ENCODE measurements around the gene GNGT2. TPM values are rescaled to one million over a fixed set of nuclear protein-coding genes. Genes with fewer than 3 reads are reported as not detected.
"Not testable (repeated sequence)": the region's sequence is repeated elsewhere in the genome, so short reads cannot be mapped to it uniquely, and the experiment has no call there.

GNGT2 gene
- polyA plus RNA-seq, 1 donor, result 1.1 TPM

- not testable (repeated sequence) for DNase-seq
Observed at GRCh38 chr17:49175978-49176377, 34.4 kb downstream of the GNGT2 start.

GRCh38 chr17:49170711-49171110, 39.7 kb downstream of the GNGT2 start:
- not testable (repeated sequence) for DNase-seq

DNA sequence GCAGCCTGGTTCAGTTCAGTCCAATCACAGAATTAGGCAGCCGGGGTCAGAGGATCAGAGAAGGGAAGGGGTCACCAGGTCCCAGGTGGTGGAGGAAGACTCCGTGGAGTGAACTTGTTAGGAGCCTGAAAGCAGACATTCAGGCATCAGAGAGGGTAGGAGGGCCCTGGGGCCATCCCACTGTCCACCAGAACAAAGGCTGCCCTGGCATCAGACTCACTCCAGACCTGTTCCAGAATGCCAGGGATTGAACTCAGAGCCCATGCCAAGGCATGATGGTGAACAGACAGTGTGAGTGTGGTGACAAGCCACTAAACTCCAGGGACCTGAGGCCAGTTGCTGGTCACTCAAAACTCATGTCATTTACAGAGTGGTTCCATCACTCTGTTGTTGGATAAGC, 40.2 kb downstream of the GNGT2 start:
- DNase-seq, result no peak

DNA sequence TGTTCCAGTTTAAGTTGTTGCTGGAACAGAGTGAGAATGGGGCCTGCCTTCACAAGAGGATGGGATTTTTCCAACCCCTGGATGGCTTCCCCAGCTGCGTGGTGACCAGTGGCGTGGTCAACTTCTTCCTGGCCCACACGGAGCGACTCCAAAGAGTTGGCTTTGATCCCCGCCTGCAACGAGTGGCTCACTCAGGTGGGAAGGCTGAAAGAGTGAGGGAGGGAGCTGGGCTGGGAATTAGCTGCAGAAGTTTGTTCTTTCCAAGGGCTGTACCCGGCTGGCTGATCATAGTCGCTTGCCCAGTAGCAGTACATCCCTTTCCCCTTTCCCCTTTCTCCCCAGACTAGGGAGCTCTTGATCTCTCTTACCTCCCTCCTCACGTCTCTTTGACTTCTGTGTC, 41.7 kb downstream of the GNGT2 start:
- no peak for DNase-seq

GRCh38 chr17:49165143-49165542, 45.2 kb downstream of the GNGT2 start:
- DNase-seq, result no peak

DNA sequence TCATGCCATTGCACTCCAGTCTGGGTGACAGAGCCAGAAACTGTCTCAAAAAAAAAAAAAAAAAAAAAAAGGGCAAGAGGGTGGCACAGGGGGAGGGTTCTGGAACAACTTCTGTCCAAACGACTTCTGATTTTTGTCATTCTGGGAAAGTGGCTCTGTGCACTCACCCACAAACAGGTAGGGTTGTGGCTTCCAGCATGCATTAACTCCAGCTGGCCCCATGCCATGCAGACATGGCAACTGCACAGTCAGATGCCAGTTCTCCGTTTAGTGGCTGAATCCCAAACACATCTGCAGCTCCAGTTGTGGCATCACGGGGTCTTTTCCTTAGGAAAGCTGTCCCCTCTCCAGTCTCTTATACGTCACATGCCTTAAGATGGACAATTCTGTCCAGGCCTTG, 47.5 kb downstream of the GNGT2 start:
- no peak for DNase-seq

DNA sequence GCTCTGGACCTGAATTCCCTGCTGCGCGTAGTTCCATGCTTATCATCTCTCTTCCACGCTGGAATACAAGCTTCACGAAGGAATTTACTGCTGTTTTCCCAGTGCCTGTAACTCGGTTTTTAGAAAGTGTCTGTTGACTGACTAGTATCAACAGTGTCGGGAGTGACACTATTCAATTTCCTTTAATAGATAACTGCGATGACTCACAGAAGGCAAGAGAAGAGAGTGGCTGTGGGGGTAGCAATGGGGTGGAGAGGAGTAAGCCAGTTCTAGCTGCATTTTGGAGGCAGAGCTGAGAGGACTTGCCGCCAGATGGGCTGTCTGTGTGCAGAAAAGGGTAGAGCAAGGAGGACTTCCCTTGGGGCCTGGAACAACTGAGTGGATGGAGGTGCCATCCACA, 52.6 kb downstream of the GNGT2 start:
- DNase-seq, result no peak

- DNase-seq, result no peak
Observed at GRCh38 chr17:49156256-49156655, 54.1 kb downstream of the GNGT2 start.

Other genes starting within 250 kb of the GNGT2 start
- not detected for gene GIP, start 242.0 kb downstream of the GNGT2 start, polyA plus RNA-seq (ENCODE audit: insufficient read length)
- gene IGF2BP1, start 213.2 kb downstream of the GNGT2 start, polyA plus RNA-seq (ENCODE audit: insufficient read length), result 32.9 TPM
- 0.73 TPM for gene B4GALNT2, start 77.8 kb downstream of the GNGT2 start, polyA plus RNA-seq (ENCODE audit: insufficient read length)
- gene ABI3, start 133 bp upstream of the GNGT2 start, polyA plus RNA-seq (ENCODE audit: insufficient read length), result 4.2 TPM
- gene PHOSPHO1, start 20.2 kb upstream of the GNGT2 start, polyA plus RNA-seq (ENCODE audit: insufficient read length), result 1.3 TPM
- 36.7 TPM for gene ZNF652, start 151.7 kb upstream of the GNGT2 start, polyA plus RNA-seq (ENCODE audit: insufficient read length)
- 218 TPM for gene PHB1, start 204.3 kb upstream of the GNGT2 start, polyA plus RNA-seq (ENCODE audit: insufficient read length)

Measured in left kidney (tissue), 2 donors.